Stimulated activated naive CD8-positive, alpha-beta T cell treated with anti-CD3 and anti-CD28 coated beads, Interleukin-15, Interleukin-2, amounts not matched to agents 100 ng/mL and 50 ng/mL, for 24 hours (primary cell): ENCODE results near the gene ITFG1.
"Not testable (repeated sequence)": the region's sequence is repeated elsewhere in the genome, so short reads cannot be mapped to it uniquely, and the experiment has no call there.

ENCODE experiments used
- H3K27ac Mint-ChIP-seq: one replicate; pipeline ENCODE4 v1.8.0; 2021; ENCODE audit warnings: mild to moderate bottlenecking, mixed read lengths
- H3K27me3 Mint-ChIP-seq: one replicate; pipeline ENCODE4 v1.8.0; 2021; ENCODE audit warnings: mixed read lengths
- H3K36me3 Mint-ChIP-seq: one replicate; pipeline ENCODE4 v1.8.0; 2021; ENCODE audit warnings: low read depth, mixed read lengths
- H3K4me1 Mint-ChIP-seq: one replicate; pipeline ENCODE4 v1.8.0; 2021; ENCODE audit warnings: low read depth, mixed read lengths
- H3K4me3 Mint-ChIP-seq: one replicate; pipeline ENCODE4 v1.8.0; 2021; ENCODE audit warnings: mild to moderate bottlenecking, mixed read lengths
- H3K9me3 Mint-ChIP-seq: one replicate; pipeline ENCODE4 v1.8.0; 2021; ENCODE audit warnings: mixed read lengths

Gene ITFG1

DNA sequence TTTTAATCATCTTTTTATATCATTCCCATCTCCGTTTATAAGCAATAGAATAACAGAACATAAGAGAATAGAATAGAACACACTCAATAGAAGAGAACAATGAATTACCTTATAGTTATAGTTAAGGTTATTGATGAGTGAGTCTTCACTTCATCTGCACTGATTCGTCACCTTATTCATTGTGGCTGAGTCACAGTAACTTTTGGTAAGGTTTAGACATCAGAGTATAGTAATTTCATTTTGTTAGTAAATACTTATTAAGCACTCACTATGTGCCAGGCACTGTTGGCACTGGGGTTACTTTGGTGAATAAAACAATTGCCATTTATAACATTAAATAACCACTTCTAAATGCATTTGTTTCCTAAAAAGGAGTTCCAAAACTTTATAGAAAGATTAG lies 22.8 kb upstream of the ITFG1 start:
- no peak overlapping the region for H3K4me3 Mint-ChIP-seq
- peaks cover 23% of the 10 kb centered on the region for H3K36me3 Mint-ChIP-seq
- no peaks in the 10 kb centered on the region for H3K27me3 Mint-ChIP-seq
- no peak overlapping the region for H3K27ac Mint-ChIP-seq
- H3K9me3 Mint-ChIP-seq, result peaks cover 6% of the 10 kb centered on the region
- peaks cover 30% of the 10 kb centered on the region for H3K4me1 Mint-ChIP-seq

DNA sequence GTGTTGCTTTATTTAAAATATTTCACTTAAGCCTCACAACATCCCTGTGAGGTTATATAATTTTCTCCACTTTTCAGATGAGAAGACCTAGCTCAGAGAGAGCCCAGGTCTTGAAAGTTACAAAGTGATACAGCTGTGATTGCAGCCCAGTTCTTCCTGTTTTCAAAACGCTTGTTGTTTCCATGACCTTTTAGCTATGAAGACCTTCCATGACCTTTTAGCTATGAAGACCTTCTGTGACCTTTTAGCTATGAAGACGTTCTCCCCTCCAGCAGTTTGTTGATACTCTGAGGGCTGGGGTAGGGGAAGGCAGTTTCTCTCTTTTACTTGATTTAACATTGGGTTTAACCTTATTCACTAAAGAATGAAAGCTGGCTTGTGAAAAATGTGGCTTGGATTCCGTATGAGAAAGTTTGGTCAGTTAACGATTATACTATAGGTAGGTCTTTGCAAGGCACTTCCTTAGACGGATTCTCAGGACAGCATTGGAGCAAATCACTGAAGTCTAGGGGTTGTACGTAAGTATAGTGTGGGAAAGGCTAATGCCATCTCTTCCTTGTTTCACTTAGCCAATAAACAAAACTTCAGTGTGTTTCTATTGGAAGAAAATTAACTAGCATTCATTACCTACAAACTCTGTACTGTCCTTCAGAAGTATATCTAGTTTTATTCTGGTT lies 21.0 kb upstream of the ITFG1 start:
- peaks cover 41% of the 10 kb centered on the region for H3K4me1 Mint-ChIP-seq
- no peaks in the 10 kb centered on the region for H3K27me3 Mint-ChIP-seq
- peak overlapping the region; percentile 16 for H3K4me3 Mint-ChIP-seq
- H3K27ac Mint-ChIP-seq, result peak overlapping the region; percentile 75
- no peaks in the 10 kb centered on the region for H3K9me3 Mint-ChIP-seq
- H3K36me3 Mint-ChIP-seq, result peaks cover 11% of the 10 kb centered on the region

DNA sequence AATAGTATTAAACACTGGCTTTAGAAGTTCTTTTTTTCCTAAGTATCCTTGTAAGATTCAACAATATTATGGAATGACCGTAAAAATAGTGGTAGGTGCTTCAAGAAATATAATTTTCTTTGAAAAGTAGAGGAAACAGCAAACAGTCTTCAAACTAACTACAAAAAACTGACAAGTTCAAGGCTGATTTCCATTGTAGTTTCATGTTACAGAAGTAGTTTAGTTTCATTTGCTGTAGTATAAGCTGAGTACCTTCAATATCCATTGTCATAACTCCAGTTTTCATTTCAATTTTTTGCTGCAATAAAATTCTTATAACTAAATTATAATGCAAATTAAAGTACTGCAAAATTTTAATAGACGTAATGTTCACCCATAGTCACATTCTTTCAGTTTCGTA lies 19.5 kb upstream of the ITFG1 start:
- Mint-ChIP-seq H3K36me3 (peaks cover 5% of the 10 kb centered on the region), H3K4me3 (no peak overlapping the region), H3K27ac (no peak overlapping the region), H3K27me3 (no peaks in the 10 kb centered on the region), H3K4me1 (peaks cover 45% of the 10 kb centered on the region), H3K9me3 (no peaks in the 10 kb centered on the region)

DNA sequence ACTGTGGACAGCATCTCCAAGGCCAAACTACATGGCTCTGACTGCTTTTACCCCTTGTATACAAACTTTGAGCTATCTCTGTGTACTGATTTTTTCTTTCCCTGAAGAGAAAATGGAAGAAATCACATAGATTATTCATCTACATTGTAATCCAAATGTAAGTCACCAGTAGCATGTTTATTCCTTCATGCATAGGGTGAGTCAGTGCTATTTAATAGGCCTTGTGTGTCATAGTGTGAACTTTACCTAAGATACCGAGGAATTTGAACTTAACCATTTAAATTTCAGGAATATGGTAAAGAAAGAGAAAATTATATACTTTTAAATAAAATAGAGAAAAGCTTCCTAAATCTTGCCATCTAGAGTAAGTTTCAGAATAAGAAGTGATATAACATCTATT lies 16.8 kb upstream of the ITFG1 start:
- no peak overlapping the region for H3K4me3 Mint-ChIP-seq

DNA sequence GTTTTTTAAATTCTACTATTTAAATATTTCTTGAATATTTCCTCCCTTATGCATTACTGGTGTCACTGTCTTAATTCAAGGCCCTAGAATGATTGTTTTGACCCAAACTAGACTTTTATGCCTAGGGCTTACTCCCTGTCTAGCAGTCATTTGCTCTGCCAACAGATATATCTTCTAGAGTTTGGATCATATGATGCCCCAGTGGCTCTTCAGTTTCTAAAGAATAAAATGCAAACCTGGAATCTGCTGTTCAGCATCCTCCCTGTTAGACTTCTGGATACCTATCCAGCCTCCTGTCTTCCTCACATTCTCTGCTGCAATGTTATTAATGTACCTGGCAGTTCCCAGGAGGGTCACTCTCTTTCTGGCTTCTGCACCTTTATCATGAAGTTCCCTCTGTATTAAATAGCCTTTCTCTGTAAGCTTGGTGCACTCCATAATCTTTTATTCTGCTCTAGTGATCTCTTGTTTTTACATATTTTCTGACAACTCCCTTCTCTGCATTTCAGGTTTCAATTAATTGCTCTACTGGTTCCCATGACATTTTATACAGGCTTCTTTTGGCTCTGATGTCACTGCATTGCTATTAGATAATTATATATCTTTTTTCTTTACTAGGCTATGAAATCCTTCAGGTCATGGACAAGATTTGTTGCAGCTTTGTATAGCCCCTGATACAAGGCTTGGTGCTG lies 15.9 kb upstream of the ITFG1 start:
- peaks cover 29% of the 10 kb centered on the region for H3K4me1 Mint-ChIP-seq
- H3K27me3 Mint-ChIP-seq, result no peaks in the 10 kb centered on the region
- H3K36me3 Mint-ChIP-seq, result peaks cover 5% of the 10 kb centered on the region
- no peak overlapping the region for H3K4me3 Mint-ChIP-seq
- H3K27ac Mint-ChIP-seq, result no peak overlapping the region
- H3K9me3 Mint-ChIP-seq, result no peaks in the 10 kb centered on the region

More for the DNA sequence above, 16.8 kb upstream of the ITFG1 start:
- peaks cover 5% of the 10 kb centered on the region for H3K36me3 Mint-ChIP-seq
- no peaks in the 10 kb centered on the region for H3K27me3 Mint-ChIP-seq
- H3K27ac Mint-ChIP-seq, result no peak overlapping the region
- peaks cover 33% of the 10 kb centered on the region for H3K4me1 Mint-ChIP-seq
- H3K9me3 Mint-ChIP-seq, result no peaks in the 10 kb centered on the region

DNA sequence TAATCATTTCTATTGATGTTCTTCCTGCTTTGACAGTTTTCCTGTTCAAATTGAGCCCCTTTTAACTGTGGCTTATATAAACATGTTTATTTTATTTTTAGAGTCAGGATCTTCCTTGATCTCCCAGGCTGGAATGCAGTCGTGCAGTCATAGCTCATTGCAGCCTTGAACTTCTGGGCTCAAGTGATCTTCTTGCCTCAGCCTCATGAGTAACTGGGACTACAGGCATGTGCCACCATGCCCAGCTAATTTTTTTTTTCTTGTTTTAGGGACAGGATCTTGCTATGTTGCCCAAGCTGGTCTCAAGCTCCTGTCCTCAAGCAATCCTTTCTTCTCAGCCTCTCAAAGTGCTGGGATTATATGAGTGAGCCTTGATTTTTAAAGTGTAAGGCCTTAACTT lies 14.9 kb upstream of the ITFG1 start:
- H3K27me3 Mint-ChIP-seq, result no peaks in the 10 kb centered on the region
- H3K36me3 Mint-ChIP-seq, result peaks cover 11% of the 10 kb centered on the region
- no peak overlapping the region for H3K27ac Mint-ChIP-seq
- no peaks in the 10 kb centered on the region for H3K9me3 Mint-ChIP-seq
- H3K4me3 Mint-ChIP-seq, result no peak overlapping the region
- peaks cover 19% of the 10 kb centered on the region for H3K4me1 Mint-ChIP-seq

DNA sequence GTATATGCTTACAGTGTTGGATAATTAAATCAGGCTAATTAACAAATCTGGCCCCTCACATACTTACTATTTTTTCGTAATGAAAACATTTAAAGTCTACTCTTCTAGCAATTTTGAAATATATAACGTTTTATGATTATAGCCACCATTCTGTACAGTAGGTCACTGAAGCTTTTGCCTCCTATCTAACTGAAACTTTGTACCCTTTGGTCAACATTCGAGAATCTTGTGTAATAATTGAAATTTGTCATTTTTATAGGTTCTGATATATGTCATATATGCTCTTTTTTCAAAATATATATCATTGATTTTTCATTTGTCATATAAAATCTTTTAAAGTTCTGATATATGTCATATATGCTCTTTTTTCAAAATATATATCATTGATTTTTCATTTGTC lies 12.9 kb upstream of the ITFG1 start:
- Mint-ChIP-seq H3K27ac (no peak overlapping the region), H3K27me3 (no peaks in the 10 kb centered on the region), H3K36me3 (peaks cover 12% of the 10 kb centered on the region)

DNA sequence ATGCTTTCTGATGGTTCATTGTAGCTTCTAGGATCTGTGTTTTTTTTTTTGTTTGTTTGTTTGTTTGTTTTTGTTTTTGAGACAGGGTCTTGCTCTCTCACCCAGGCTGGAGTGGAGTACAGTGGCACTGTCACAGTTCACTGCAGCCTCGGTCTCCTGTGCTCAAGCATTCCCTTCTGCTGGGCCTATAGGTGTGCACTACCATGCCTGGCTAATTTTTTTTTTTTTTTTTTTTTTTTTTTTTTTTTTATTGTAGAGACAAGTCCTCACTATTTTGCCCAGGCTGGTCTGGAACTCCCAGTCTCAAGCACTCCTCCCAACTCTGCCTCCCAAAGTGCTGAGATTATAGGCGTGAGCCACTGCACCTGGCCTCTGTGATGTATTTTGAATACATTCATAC lies 12.1 kb upstream of the ITFG1 start:
- H3K27ac Mint-ChIP-seq, result not testable (repeated sequence)
- H3K4me1 Mint-ChIP-seq, result peaks cover 13% of the 10 kb centered on the region

More for the DNA sequence above, 12.9 kb upstream of the ITFG1 start:
- Mint-ChIP-seq H3K4me1 (peaks cover 15% of the 10 kb centered on the region), H3K4me3 (no peak overlapping the region), H3K9me3 (no peaks in the 10 kb centered on the region)

DNA sequence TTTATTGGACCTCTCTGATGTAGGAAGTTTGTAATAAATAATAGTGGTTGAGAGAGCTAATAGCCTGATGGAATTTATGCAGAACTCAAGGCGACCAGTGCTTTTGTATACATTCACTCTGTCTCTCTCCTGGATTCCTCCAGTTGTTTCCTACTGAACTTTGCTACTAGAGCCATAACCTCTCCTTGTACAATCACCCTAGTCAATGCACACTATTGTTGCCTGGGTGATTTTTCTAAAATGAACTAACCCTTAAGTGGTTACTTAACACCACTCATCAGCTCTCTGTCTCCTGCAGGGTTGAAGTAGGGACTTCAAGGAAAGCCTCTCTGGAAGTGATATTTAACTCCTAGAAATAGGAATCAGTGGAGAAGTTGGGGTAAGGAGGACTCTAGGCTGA lies 9.9 kb upstream of the ITFG1 start:
- Mint-ChIP-seq H3K36me3 (peaks cover 11% of the 10 kb centered on the region), H3K9me3 (no peaks in the 10 kb centered on the region), H3K4me3 (no peak overlapping the region), H3K27me3 (no peaks in the 10 kb centered on the region), H3K27ac (no peak overlapping the region), H3K4me1 (peaks cover 6% of the 10 kb centered on the region)

More for the DNA sequence above, 12.1 kb upstream of the ITFG1 start:
- H3K4me3 Mint-ChIP-seq, H3K9me3 Mint-ChIP-seq, H3K27me3 Mint-ChIP-seq: not testable (repeated sequence)
- peaks cover 12% of the 10 kb centered on the region for H3K36me3 Mint-ChIP-seq

DNA sequence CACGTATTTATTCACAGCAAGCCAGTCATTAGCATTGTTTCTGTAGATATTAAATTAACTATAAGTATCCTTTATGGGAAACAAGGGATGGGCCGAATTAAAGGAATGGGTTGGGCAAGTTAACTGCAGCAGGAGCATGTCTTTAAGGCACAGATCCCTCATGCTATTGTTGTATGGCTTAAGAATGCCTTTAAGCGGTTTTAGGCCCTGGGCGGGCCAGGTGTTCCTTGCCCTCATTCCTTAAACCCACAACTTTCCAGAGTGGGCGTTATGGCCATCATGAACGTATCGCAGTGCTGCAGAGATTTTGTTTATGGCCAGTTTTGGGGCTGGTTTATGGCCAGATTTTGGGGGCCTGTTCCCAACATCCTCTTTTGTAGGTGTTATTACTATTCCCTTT lies 9.3 kb upstream of the ITFG1 start:
- peaks cover 12% of the 10 kb centered on the region for H3K4me1 Mint-ChIP-seq
- H3K9me3 Mint-ChIP-seq, result no peaks in the 10 kb centered on the region
- H3K4me3 Mint-ChIP-seq, result no peak overlapping the region
- H3K36me3 Mint-ChIP-seq, result peaks cover 13% of the 10 kb centered on the region
- H3K27me3 Mint-ChIP-seq, result no peaks in the 10 kb centered on the region
- H3K27ac Mint-ChIP-seq, result no peak overlapping the region

DNA sequence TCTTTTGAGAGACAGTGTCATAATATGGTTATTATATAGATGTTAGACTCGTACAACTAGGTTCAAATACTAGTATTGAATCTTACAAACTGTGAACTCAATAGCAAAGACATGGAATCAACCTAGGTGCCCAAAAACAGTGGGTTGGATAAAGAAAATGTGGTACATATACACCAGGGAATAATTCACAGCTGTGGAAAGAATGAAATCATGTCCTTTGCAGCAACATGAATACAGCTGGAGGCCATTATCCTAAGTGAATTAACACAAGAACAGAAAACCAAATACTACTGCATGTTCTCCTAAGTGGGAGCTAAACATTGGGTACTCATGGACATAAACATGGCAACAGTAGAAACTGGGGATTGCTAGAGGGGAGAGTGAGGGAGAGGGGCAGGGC lies 8.4 kb upstream of the ITFG1 start:
- H3K27ac Mint-ChIP-seq, result no peak overlapping the region
- H3K4me1 Mint-ChIP-seq, result peaks cover 22% of the 10 kb centered on the region
- peaks cover 13% of the 10 kb centered on the region for H3K36me3 Mint-ChIP-seq
- no peak overlapping the region for H3K4me3 Mint-ChIP-seq
- no peaks in the 10 kb centered on the region for H3K27me3 Mint-ChIP-seq
- no peaks in the 10 kb centered on the region for H3K9me3 Mint-ChIP-seq

DNA sequence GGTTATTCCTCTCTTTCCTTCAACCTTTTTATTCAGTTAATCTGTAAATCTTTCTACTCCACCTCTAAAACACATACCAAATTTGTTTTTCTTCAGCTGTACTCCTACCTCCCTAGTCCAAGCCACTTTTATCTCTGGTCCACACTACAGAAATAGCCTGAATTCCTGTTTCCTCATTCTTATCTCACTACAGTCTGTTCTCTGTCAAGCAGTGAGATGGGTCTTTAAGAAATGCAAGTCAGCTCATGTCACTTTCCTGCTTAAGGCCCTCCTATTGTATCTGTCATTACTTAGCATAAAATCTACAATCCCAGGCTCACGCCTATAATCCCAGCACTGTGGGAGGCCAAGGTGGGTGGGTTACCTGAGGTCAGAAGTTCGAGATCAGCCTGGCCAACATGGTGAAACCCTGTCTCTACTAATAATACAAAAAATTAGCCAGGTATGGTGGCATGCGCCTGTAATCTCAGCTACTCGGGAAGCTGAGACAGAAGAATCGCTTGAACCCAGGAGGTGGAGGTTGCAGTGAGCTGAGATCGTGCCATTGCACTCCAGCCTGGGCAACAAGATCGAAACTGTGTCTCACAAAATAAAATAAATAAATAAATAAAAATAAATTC lies 7.3 kb upstream of the ITFG1 start:
- not testable (repeated sequence) for H3K9me3 Mint-ChIP-seq, H3K27me3 Mint-ChIP-seq, H3K27ac Mint-ChIP-seq, H3K4me3 Mint-ChIP-seq
- Mint-ChIP-seq H3K36me3 (peaks cover 18% of the 10 kb centered on the region), H3K4me1 (peaks cover 33% of the 10 kb centered on the region)

DNA sequence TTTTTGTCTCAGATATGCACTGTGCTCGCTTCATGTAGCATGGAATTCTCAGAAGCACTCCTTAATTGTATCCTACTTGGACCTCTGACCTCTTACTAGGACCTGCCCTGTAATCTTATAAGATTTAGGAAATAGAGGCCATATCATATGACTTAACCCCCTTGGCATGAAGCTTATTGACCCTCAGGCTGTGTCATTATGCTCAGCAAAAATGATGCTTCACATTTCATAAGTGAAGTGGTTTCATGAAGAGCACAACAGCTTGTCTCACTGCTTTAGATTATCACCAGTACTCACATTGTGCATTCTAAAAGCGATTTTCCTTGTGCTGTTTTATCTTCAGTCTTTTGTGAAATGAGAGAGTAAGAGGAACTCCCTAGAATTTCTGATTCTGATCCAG lies 6.6 kb upstream of the ITFG1 start:
- H3K36me3 Mint-ChIP-seq, result peaks cover 18% of the 10 kb centered on the region
- no peak overlapping the region for H3K4me3 Mint-ChIP-seq
- no peaks in the 10 kb centered on the region for H3K27me3 Mint-ChIP-seq
- no peak overlapping the region for H3K27ac Mint-ChIP-seq
- H3K4me1 Mint-ChIP-seq, result peaks cover 40% of the 10 kb centered on the region
- no peaks in the 10 kb centered on the region for H3K9me3 Mint-ChIP-seq

DNA sequence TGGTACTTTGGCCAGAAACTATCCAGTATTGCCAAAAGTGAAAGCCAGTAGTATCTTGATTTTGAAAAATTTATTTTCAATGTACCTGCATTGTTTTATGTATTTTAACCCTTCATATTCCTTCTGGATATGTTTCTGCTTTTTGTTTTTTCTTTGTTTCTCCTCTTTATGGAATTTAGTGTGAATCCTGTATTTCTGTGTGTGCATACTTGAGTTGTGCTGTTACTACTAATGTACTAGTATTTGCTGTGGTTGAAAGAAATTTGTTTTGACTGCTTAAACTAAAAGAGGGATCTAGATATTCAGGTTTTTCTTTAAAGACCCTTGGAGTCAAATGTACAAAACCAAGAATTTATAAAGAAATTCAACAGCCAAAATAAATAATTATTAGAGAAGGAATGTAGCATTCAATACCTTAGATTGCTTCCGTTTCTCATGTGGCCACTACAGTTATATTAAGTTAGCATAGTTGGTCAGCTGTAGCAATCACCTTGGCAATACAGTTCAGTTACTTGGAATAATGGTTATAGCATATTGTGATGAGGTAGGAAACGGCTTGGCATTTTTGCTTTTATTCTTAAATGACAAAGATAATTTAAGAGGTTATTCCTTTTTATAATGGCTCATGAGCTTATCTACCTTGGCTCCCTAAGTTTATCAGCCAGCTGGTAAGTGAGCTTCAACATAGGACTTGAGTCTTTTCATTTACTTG lies 5.2 kb upstream of the ITFG1 start:
- Mint-ChIP-seq H3K4me1 (peaks cover 47% of the 10 kb centered on the region), H3K27ac (no peak overlapping the region), H3K27me3 (no peaks in the 10 kb centered on the region), H3K9me3 (no peaks in the 10 kb centered on the region), H3K36me3 (peaks cover 14% of the 10 kb centered on the region), H3K4me3 (no peak overlapping the region)
